DMS114 treated with DMSO at 0.1 percent for 48 hours (cell line): ENCODE measurements around the gene TMEM200A.

Source experiments
- DNase-seq: peaks from one replicate; lab custom pipeline; 2025; ENCODE audit not compliant: unreplicated experiment; lab: John Stamatoyannopoulos, UW

Gene TMEM200A

GRCh38 chr6:130482645-130483390, 117.0 kb downstream of the TMEM200A start:
- DNase-seq: no peak

DNA sequence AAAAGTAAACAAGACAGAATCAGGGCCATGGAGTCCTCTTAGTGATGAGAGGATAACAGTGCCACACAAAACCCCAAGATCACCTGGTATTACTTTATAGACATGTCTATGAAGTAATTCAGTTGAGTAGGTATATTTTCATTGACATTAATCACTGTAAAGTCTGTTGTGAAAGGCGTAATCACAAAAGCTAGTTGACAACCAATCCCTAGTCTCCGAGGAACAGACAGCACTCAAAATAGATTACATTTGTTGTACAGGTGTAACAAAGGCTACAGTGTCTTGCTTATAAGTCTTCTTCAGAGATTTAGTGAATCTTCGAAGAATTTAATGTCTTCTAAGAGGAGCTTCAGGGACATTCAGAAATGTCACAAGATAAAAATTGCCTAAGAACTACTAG, 120.1 kb downstream of the TMEM200A start:
- DNase-seq: no peak

GRCh38 chr6:130486417-130486816, 120.6 kb downstream of the TMEM200A start:
- DNase-seq: no peak

DNA sequence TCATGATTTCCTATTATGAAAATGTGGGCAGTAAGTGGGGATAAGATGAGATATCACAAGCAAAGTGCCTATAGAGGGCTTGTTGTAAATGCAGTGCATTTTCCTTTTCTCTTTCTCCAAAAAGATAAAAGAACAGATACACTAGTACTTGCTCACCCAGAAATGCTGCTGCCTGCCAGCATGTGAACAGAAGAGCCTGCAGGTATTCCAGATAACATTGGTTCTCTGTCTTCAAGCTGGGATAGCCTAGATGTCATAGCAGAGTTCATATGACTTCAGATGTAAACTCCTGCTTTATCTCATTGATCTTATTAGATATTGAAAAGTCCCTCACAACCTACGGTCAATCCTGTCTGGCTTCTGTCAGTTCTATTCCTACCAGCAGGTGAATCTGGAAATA, 123.7 kb downstream of the TMEM200A start:
- DNase-seq: no peak
